Esophagus (tissue), 2 donors: ENCODE measurements around the gene CHRD. TPM values are rescaled to one million over a fixed set of nuclear protein-coding genes. Genes with fewer than 3 reads are reported as not detected.

Experiments used
- H3K27ac ChIP-seq, 2 donors: one replicate each; pipeline ENCODE4 v1.5.1; 2013; ENCODE audit warnings: low read depth in 2 of 2, mild to moderate bottlenecking in 2 of 2, inconsistent platforms in 1 of 2, low read length in 1 of 2, moderate library complexity in 1 of 2
- H3K27me3 ChIP-seq, 2 donors: one replicate each; pipeline ENCODE4 v1.6.1; 2013; ENCODE audit warnings: low read length in 2 of 2, control low read depth in 1 of 2, mild to moderate bottlenecking in 1 of 2; ENCODE audit not compliant: insufficient read depth in 2 of 2, control insufficient read depth in 1 of 2
- H3K36me3 ChIP-seq, 2 donors: one replicate each; pipeline ENCODE4 v1.6.1; 2013; ENCODE audit warnings: low read length in 1 of 2; ENCODE audit not compliant: control insufficient read depth in 2 of 2, insufficient read depth in 2 of 2
- H3K4me1 ChIP-seq, 2 donors: one replicate each; pipeline ENCODE4 v1.6.1; 2013; ENCODE audit warnings: low read length in 1 of 2; ENCODE audit not compliant: control insufficient read depth in 2 of 2, insufficient read depth in 2 of 2
- H3K4me3 ChIP-seq, 2 donors: one replicate each; pipeline ENCODE4 v1.5.1; 2013; ENCODE audit warnings: low read length in 2 of 2, mild to moderate bottlenecking in 2 of 2, low read depth in 1 of 2, moderate library complexity in 1 of 2
- H3K9me3 ChIP-seq, 2 donors: one replicate each; pipeline ENCODE4 v1.6.1; 2013; ENCODE audit warnings: mild to moderate bottlenecking in 2 of 2, low read depth in 1 of 2, low read length in 1 of 2, moderate library complexity in 1 of 2; ENCODE audit not compliant: control insufficient read depth in 2 of 2, insufficient read depth in 1 of 2
- WGBS, 2 donors: extraction: QIAGEN DNeasy Blood & Tissue Kit; methylation state at CpG; one replicate each; pipeline ENCODE4 v1.1.7; 2013; 5-methylcytosine and 5-hydroxymethylcytosine counted together
- polyA plus RNA-seq, 2 donors: library from polyadenylated mRNA; stranded (reverse); fragments of 200-250 nt; gene quantifications; one replicate each; pipeline ENCODE4 v1.2.3, GENCODE V29; 2013
- donor health status: healthy with polysubstance abuse.
- donor health status: Bipolar disorder and iron deficiency.

CHRD gene
- polyA plus RNA-seq, 2 donors = 2.2 to 3.0 TPM

DNA sequence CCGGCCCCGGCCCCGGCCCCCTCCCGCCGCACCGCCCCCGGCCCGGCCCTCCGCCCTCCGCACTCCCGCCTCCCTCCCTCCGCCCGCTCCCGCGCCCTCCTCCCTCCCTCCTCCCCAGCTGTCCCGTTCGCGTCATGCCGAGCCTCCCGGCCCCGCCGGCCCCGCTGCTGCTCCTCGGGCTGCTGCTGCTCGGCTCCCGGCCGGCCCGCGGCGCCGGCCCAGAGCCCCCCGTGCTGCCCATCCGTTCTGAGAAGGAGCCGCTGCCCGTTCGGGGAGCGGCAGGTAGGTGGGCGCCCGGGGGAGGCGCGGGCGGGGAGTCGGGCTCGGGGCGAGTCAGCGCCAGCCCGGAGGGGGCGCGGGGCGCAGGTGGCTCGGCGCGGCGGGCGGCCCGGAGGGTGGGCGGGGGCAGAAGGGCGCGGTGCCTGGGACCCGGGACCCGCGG lies 352 bp downstream of the CHRD start:
- H3K9me3 ChIP-seq = no peaks in the 10 kb centered on the region
- H3K4me1 ChIP-seq = no peaks in the 10 kb centered on the region
- no peaks in the 10 kb centered on the region for H3K36me3 ChIP-seq
- H3K27me3 ChIP-seq = no peaks in the 10 kb centered on the region
- peak overlapping the region; percentile 6 to 58 for H3K27ac ChIP-seq
- H3K4me3 ChIP-seq = peak overlapping the region; percentile 9 to 63
- 2 to 5% methylated on average over 8 to 59 of the region's 62 CpGs for WGBS, 2 donors

DNA sequence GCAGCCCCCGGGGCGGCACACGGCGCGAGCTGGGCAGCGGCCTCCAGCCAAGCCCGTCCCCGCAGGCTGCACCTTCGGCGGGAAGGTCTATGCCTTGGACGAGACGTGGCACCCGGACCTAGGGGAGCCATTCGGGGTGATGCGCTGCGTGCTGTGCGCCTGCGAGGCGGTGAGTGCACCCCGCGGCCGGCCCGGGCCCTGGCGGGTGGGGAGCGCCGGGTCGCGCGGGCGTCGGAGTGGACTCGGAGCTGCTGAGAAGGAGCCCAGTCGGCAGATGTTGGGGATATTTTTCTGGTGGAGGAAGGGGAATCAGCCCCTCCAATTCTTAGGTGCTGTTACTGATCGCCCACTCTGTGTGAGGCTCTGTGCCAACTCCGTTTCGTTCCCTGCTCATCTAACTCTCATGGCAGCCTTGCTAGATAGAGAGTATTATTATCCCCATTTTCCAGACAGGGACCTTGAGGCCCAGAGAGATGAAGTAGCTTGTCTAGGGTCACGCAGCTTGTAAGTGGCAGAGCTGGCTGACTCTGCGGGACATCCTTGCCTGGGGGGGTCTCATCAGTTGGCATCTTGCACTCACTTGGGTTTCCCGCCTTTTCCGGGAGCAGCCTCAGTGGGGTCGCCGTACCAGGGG lies 890 bp downstream of the CHRD start:
- H3K27me3 ChIP-seq = no peaks in the 10 kb centered on the region
- peak overlapping the region; percentile 6 to 58 for H3K27ac ChIP-seq
- no peaks in the 10 kb centered on the region for H3K36me3 ChIP-seq
- peak overlapping the region; percentile 14 to 63 for H3K4me3 ChIP-seq
- WGBS, 2 donors = 5 to 6% methylated on average over 24 to 42 of the region's 42 CpGs
- H3K9me3 ChIP-seq = no peaks in the 10 kb centered on the region
- no peaks in the 10 kb centered on the region for H3K4me1 ChIP-seq

DNA sequence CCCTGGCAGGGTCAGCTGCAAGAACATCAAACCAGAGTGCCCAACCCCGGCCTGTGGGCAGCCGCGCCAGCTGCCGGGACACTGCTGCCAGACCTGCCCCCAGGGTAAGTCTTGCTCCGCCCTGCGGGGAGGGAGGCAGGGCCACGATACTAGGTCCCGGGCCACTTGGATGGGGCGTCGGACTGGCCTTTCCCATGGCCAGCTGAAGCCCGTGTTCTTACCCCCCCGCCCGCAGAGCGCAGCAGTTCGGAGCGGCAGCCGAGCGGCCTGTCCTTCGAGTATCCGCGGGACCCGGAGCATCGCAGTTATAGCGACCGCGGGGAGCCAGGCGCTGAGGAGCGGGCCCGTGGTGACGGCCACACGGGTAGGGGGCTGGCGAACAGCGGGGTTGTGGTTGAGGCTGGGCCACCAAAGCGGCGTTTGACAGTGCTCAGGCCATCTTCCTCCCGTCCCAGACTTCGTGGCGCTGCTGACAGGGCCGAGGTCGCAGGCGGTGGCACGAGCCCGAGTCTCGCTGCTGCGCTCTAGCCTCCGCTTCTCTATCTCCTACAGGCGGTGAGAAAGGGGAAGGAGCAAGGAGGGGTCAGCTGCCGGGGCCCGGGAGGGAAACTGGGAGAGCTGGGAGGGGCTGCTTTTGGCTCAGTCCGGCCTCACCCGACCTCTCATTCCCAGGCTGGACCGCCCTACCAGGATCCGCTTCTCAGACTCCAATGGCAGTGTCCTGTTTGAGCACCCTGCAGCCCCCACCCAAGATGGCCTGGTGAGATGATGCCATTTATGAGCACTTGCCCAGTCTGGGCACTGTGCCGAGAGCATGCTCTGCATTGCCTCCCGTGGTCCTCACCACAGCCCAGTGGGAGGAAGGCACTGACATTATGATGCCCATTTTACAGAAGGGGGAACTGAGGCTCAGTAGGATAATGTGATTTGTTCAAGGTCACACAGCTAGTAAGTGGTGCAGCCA lies 1.7 kb downstream of the CHRD start:
- H3K9me3 ChIP-seq = no peaks in the 10 kb centered on the region
- 21 to 30% methylated on average over 54 to 55 of the region's 55 CpGs for WGBS, 2 donors
- no peaks in the 10 kb centered on the region for H3K27me3 ChIP-seq
- no peaks in the 10 kb centered on the region for H3K36me3 ChIP-seq
- H3K4me3 ChIP-seq = peak overlapping the region in 1 of 2 donors; percentile 63
- no peaks in the 10 kb centered on the region for H3K4me1 ChIP-seq
- H3K27ac ChIP-seq = no peak overlapping the region

DNA sequence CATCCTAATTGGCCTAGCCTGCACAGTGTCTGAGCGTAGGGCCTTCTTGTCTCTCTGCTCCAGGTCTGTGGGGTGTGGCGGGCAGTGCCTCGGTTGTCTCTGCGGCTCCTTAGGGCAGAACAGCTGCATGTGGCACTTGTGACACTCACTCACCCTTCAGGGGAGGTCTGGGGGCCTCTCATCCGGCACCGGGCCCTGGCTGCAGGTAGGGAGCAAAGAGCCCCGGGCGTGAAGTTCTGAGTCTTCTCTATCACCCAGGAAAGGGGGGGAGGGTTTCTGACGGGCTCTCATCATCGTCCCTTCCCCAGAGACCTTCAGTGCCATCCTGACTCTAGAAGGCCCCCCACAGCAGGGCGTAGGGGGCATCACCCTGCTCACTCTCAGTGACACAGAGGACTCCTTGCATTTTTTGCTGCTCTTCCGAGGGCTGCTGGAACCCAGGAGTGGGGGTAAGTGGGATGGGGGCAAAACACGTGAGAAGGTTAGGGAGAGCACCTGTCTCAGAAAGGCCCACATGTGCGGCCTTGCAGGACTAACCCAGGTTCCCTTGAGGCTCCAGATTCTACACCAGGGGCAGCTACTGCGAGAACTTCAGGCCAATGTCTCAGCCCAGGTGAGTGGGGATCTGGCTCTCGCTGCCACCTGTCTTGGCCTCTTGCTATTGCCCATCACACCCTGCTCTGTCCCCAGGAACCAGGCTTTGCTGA lies 2.6 kb downstream of the CHRD start:
- H3K4me3 ChIP-seq = no peak overlapping the region
- H3K27ac ChIP-seq = no peak overlapping the region
- no peaks in the 10 kb centered on the region for H3K9me3 ChIP-seq
- no peaks in the 10 kb centered on the region for H3K4me1 ChIP-seq
- 88 to 91% methylated on average over 16 of the region's 16 CpGs for WGBS, 2 donors
- H3K27me3 ChIP-seq = no peaks in the 10 kb centered on the region
- no peaks in the 10 kb centered on the region for H3K36me3 ChIP-seq

DNA sequence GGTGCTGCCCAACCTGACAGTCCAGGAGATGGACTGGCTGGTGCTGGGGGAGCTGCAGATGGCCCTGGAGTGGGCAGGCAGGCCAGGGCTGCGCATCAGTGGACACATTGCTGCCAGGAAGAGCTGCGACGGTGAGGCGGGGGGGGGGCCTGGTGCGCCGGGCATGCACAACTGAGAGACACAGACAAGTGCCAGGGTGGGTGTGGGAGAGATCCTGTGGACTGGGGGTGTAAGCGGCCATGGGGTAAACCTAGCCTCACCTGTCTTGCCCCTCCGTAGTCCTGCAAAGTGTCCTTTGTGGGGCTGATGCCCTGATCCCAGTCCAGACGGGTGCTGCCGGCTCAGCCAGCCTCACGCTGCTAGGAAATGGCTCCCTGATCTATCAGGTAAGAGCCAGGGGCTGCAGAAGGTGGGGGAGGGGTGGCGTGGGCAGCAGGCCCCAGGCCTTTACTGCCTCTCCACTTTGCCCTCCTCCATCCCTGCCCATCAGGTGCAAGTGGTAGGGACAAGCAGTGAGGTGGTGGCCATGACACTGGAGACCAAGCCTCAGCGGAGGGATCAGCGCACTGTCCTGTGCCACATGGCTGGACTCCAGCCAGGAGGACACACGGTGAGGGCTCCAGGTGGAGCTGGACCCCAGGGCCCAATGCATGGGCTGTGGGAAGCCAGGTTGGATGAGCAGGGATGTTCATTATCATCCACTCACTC lies 3.3 kb downstream of the CHRD start:
- Histone ChIP-seq H3K9me3 (no peaks in the 10 kb centered on the region), H3K4me1 (no peaks in the 10 kb centered on the region), H3K27me3 (no peaks in the 10 kb centered on the region)

DNA sequence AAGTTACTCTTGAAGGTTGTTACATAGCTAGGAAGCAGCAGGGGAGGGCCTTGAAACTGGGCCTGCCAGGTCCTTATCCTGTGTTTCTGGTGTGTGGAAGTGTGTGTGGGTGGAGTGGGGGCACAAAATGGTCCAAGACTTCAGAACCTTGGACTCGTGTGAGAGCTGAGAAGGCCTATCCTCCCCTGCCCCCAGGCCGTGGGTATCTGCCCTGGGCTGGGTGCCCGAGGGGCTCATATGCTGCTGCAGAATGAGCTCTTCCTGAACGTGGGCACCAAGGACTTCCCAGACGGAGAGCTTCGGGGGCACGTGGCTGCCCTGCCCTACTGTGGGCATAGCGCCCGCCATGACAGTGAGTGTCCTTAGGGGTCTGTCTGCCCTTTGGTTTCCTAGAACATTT lies 4.5 kb downstream of the CHRD start:
- Histone ChIP-seq H3K4me1 (no peaks in the 10 kb centered on the region), H3K9me3 (no peaks in the 10 kb centered on the region), H3K4me3 (no peak overlapping the region), H3K36me3 (peaks cover 0 to 2% of the 10 kb centered on the region in 2 donors), H3K27ac (no peak overlapping the region), H3K27me3 (no peaks in the 10 kb centered on the region)
- WGBS, 2 donors = 79 to 82% methylated on average over 9 of the region's 9 CpGs

More for the DNA sequence above, 3.3 kb downstream of the CHRD start:
- no peak overlapping the region for H3K27ac ChIP-seq
- no peaks in the 10 kb centered on the region for H3K36me3 ChIP-seq
- no peak overlapping the region for H3K4me3 ChIP-seq
- WGBS, 2 donors = 85 to 87% methylated on average over 15 of the region's 15 CpGs

DNA sequence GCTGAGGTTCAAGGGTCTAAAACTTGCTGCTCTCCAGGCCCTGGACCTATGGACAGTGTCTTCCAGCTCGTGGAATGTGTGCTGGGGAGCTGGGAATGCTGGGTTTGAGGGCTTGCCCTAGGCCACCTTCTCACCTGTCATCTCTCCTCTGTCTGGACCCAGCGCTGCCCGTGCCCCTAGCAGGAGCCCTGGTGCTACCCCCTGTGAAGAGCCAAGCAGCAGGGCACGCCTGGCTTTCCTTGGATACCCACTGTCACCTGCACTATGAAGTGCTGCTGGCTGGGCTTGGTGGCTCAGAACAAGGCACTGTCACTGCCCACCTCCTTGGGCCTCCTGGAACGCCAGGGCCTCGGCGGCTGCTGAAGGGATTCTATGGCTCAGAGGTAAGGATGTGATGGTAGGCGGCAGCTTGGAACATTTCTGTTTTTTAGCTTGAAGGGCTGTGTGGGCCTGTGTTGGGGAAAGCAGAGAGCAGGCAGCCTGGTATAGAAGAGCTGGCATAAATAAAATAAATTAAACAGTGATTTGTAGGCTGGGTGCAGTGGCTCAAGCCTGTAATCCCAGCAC lies 5.1 kb downstream of the CHRD start:
- H3K27me3 ChIP-seq = no peaks in the 10 kb centered on the region
- H3K36me3 ChIP-seq = peaks cover 0 to 2% of the 10 kb centered on the region in 2 donors
- H3K4me3 ChIP-seq = no peak overlapping the region
- 88 to 94% methylated on average over 8 of the region's 8 CpGs for WGBS, 2 donors
- no peaks in the 10 kb centered on the region for H3K9me3 ChIP-seq
- H3K4me1 ChIP-seq = no peaks in the 10 kb centered on the region
- H3K27ac ChIP-seq = no peak overlapping the region

DNA sequence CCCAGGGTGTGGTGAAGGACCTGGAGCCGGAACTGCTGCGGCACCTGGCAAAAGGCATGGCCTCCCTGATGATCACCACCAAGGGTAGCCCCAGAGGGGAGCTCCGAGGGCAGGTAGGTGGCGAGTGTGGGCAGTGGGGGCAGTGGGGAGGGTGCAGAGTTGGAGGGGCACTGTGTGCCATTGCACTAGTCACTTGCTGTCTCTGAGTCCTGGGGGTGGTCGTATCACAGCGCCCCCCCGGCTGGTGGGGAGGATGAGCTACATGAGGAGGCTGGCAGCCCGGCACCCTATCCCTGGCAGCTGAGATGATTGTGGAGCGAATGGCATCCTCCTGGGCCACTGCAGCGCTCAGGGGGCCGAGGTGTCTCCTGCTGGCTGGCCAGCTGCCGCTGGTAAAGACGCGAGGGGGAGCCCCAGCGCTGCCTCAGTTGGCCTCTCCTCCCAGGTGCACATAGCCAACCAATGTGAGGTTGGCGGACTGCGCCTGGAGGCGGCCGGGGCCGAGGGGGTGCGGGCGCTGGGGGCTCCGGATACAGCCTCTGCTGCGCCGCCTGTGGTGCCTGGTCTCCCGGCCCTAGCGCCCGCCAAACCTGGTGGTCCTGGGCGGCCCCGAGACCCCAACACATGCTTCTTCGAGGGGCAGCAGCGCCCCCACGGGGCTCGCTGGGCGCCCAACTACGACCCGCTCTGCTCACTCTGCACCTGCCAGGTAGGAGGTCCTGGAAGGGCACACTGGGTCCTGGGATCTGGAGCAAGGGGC lies 6.4 kb downstream of the CHRD start:
- Histone ChIP-seq H3K27ac (no peak overlapping the region), H3K4me1 (no peaks in the 10 kb centered on the region), H3K9me3 (no peaks in the 10 kb centered on the region), H3K27me3 (no peaks in the 10 kb centered on the region), H3K36me3 (peaks cover 0 to 2% of the 10 kb centered on the region in 2 donors), H3K4me3 (no peak overlapping the region)
- 70 to 74% methylated on average over 35 to 37 of the region's 37 CpGs for WGBS, 2 donors
